Thymus (tissue), 14 donors: ENCODE measurements around the gene NSFL1C. TPM values are rescaled to one million over a fixed set of nuclear protein-coding genes. Genes with fewer than 3 reads are reported as not detected.

Experiments
- DNase-seq, 9 donors: peaks; one replicate each; pipeline ENCODE4 v3.0.0-alpha.2; 2013; ENCODE audit warnings: low spot score in 9 of 9, low read depth in 6 of 9, missing footprints in 1 of 9
- H3K27ac ChIP-seq, 2 donors: one replicate each; pipeline ENCODE4 v1.5.1; 2013; ENCODE audit warnings: control low read depth in 1 of 2, low read depth in 1 of 2, low read length in 1 of 2, mild to moderate bottlenecking in 1 of 2, moderate library complexity in 1 of 2
- H3K27me3 ChIP-seq, 2 donors: one replicate each; pipeline ENCODE4 v1.5.1; 2013; ENCODE audit warnings: low read length in 1 of 2; ENCODE audit not compliant: control insufficient read depth in 2 of 2, insufficient read depth in 1 of 2
- H3K36me3 ChIP-seq, 2 donors: one replicate each; pipeline ENCODE4 v1.5.1; 2013; ENCODE audit warnings: low read length in 1 of 2, mild to moderate bottlenecking in 1 of 2, moderate library complexity in 1 of 2; ENCODE audit not compliant: control insufficient read depth in 2 of 2, insufficient read depth in 2 of 2
- H3K4me1 ChIP-seq, 2 donors: one replicate each; pipeline ENCODE4 v1.5.1; 2013; ENCODE audit warnings: low read length in 2 of 2; ENCODE audit not compliant: control insufficient read depth in 2 of 2, insufficient read depth in 2 of 2
- H3K4me3 ChIP-seq, 2 donors: one replicate each; pipeline ENCODE4 v1.5.1; 2013; ENCODE audit warnings: low read length in 2 of 2, control low read depth in 1 of 2, mild to moderate bottlenecking in 1 of 2
- H3K9me3 ChIP-seq, 2 donors: one replicate each; pipeline ENCODE4 v1.5.1; 2013; ENCODE audit warnings: low read length in 1 of 2, mild to moderate bottlenecking in 1 of 2; ENCODE audit not compliant: control insufficient read depth in 2 of 2, insufficient read depth in 1 of 2
- WGBS: extraction: QIAGEN DNeasy Blood & Tissue Kit; methylation state at CpG from one replicate; pipeline ENCODE4 v1.1.7; 2013; 5-methylcytosine and 5-hydroxymethylcytosine counted together
- long read RNA-seq, 10 donors: transcript quantifications; one replicate each; lab custom pipeline, GENCODE V29; 2026
- polyA plus RNA-seq: library from polyadenylated mRNA; stranded (reverse); fragments of 200-250 nt; gene quantifications from one replicate; pipeline ENCODE4 v1.2.3, GENCODE V29; 2013
- total RNA-seq: library from RNA; stranded (reverse); fragments of 120-200 nt; gene quantifications from one replicate; pipeline ENCODE4 v1.2.4, GENCODE V29; 2013
- donor health status: healthy.

The NSFL1C gene
- total RNA-seq (36.1 TPM), polyA plus RNA-seq (48.0 TPM)
- long read RNA-seq, donor 1, partial matches to known transcripts, result 0 of 2 reads
- long read RNA-seq, donor 1, other reads (novel, unspliced or antisense), result 0 of 2 reads
- long read RNA-seq, donor 2, transcript NSFL1C-201 (9 exons, 3,568 nt), result major isoform, 61 of 97 reads
- long read RNA-seq, donor 2, partial matches to known transcripts, result 31 of 97 reads
- long read RNA-seq, donor 2, other reads (novel, unspliced or antisense), result 0 of 97 reads
- long read RNA-seq, donor 3, transcript NSFL1C-201 (9 exons, 3,568 nt), result major isoform, 35 of 50 reads
- long read RNA-seq, donor 3, partial matches to known transcripts, result 11 of 50 reads
- long read RNA-seq, donor 3, other reads (novel, unspliced or antisense), result 0 of 50 reads
- long read RNA-seq, donor 4, transcript NSFL1C-201 (9 exons, 3,568 nt), result major isoform, 17 of 35 reads
- long read RNA-seq, donor 4, partial matches to known transcripts, result 14 of 35 reads
- long read RNA-seq, donor 4, other reads (novel, unspliced or antisense), result 0 of 35 reads
- long read RNA-seq, donor 5, transcript NSFL1C-201 (9 exons, 3,568 nt), result major isoform, 39 of 48 reads
- long read RNA-seq, donor 5, partial matches to known transcripts, result 6 of 48 reads
- long read RNA-seq, donor 5, other reads (novel, unspliced or antisense), result 0 of 48 reads
- long read RNA-seq, donor 6, transcript NSFL1C-201 (9 exons, 3,568 nt), result major isoform, 19 of 27 reads
- long read RNA-seq, donor 6, partial matches to known transcripts, result 6 of 27 reads
- long read RNA-seq, donor 6, other reads (novel, unspliced or antisense), result 0 of 27 reads
- long read RNA-seq, donor 7, transcript NSFL1C-201 (9 exons, 3,568 nt), result major isoform, 25 of 27 reads
- long read RNA-seq, donor 7, partial matches to known transcripts, result 0 of 27 reads
- long read RNA-seq, donor 7, other reads (novel, unspliced or antisense), result 0 of 27 reads
- long read RNA-seq, donor 8, partial matches to known transcripts, result 0 of 5 reads
- long read RNA-seq, donor 8, other reads (novel, unspliced or antisense), result 0 of 5 reads
- long read RNA-seq, donor 9, transcript NSFL1C-201 (9 exons, 3,568 nt), result major isoform, 18 of 27 reads
- long read RNA-seq, donor 9, partial matches to known transcripts, result 8 of 27 reads
- long read RNA-seq, donor 9, other reads (novel, unspliced or antisense), result 0 of 27 reads
- long read RNA-seq, donor 10, transcript NSFL1C-201 (9 exons, 3,568 nt), result major isoform, 7 of 9 reads
- long read RNA-seq, donor 10, partial matches to known transcripts, result 0 of 9 reads
- long read RNA-seq, donor 10, other reads (novel, unspliced or antisense), result 0 of 9 reads

- peaks cover 0 to 19% of the 10 kb centered on the region in 2 donors for H3K27me3 ChIP-seq
- peaks cover 21 to 25% of the 10 kb centered on the region in 2 donors for H3K4me1 ChIP-seq
- WGBS, result under 1% methylated on average over 104 of the region's 104 CpGs
- H3K4me3 ChIP-seq, result peak within 1 kb of the TSS; percentile 58 to 74
- DNase-seq, result peak; percentile 74 to 97 (median 92)
- peaks cover 5 to 11% of the 10 kb centered on the region in 2 donors for H3K36me3 ChIP-seq
- H3K27ac ChIP-seq, result peak within 1 kb of the TSS; percentile 51 to 86
- no peaks in the 10 kb centered on the region for H3K9me3 ChIP-seq
Measured at GRCh38 chr20:1466211-1467081, at the start of gene NSFL1C. NSFL1C (minus strand) TSS chr20:1466849; CDS start chr20:1466824, 25 bp downstream.

- no peak overlapping the region for H3K4me3 ChIP-seq
- no peak overlapping the region for H3K27ac ChIP-seq
- no peaks in the 10 kb centered on the region for H3K27me3 ChIP-seq
- H3K36me3 ChIP-seq, result no peaks in the 10 kb centered on the region
- H3K4me1 ChIP-seq, result no peaks in the 10 kb centered on the region
- 98% methylated on average over 1 of the region's 1 CpG for WGBS
- no peak for DNase-seq
- no peaks in the 10 kb centered on the region for H3K9me3 ChIP-seq
Measured at GRCh38 chr20:1513801-1514200, 47.2 kb upstream of the NSFL1C start.

- Histone ChIP-seq H3K4me3 (no peak overlapping the region), H3K27ac (no peak overlapping the region), H3K36me3 (no peaks in the 10 kb centered on the region), H3K4me1 (no peaks in the 10 kb centered on the region), H3K9me3 (no peaks in the 10 kb centered on the region), H3K27me3 (no peaks in the 10 kb centered on the region)
- DNase-seq, result peak in 2 of 9 donors; percentile 21 to 53
- WGBS, result 20% methylated on average over 9 of the region's 9 CpGs
Measured at GRCh38 chr20:1509237-1509636, 42.6 kb upstream of the NSFL1C start.

DNA sequence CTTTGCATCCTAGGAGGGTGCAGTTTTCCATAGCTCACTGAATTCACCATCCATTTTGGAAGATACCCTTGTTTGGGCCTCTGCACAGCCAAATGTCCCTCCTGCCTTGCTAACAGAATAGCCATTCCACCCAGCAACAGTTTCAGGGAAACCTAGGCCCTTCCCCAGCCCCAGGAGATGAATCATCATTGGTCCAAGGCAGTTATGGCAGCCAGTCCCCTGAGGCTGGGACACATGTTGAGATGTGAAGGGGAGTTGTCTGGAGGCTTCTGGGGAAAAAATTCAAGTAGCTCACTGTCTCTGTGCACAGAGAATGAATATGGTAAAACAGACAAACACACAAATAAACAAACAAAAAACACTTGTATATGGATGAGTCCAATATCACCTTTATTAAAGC lies 41.9 kb upstream of the NSFL1C start:
- Histone ChIP-seq H3K4me1 (no peaks in the 10 kb centered on the region), H3K4me3 (no peak overlapping the region), H3K27me3 (no peaks in the 10 kb centered on the region), H3K36me3 (no peaks in the 10 kb centered on the region), H3K27ac (no peak overlapping the region), H3K9me3 (no peaks in the 10 kb centered on the region)
- DNase-seq, result no peak

GRCh38 chr20:1507276-1507675 lies 40.6 kb upstream of the NSFL1C start:
- no peaks in the 10 kb centered on the region for H3K27me3 ChIP-seq

GRCh38 chr20:1505871-1506270 lies 39.2 kb upstream of the NSFL1C start:
- no peak overlapping the region for H3K27ac ChIP-seq
- no peaks in the 10 kb centered on the region for H3K27me3 ChIP-seq
- H3K4me1 ChIP-seq, result no peaks in the 10 kb centered on the region
- H3K9me3 ChIP-seq, result no peaks in the 10 kb centered on the region
- DNase-seq, result no peak
- H3K36me3 ChIP-seq, result no peaks in the 10 kb centered on the region
- 57% methylated on average over 1 of the region's 1 CpG for WGBS
- H3K4me3 ChIP-seq, result no peak overlapping the region

More at GRCh38 chr20:1507276-1507675, 40.6 kb upstream of the NSFL1C start:
- H3K36me3 ChIP-seq, result no peaks in the 10 kb centered on the region
- no peaks in the 10 kb centered on the region for H3K4me1 ChIP-seq
- no peak overlapping the region for H3K4me3 ChIP-seq
- H3K27ac ChIP-seq, result no peak overlapping the region
- 96% methylated on average over 3 of the region's 3 CpGs for WGBS
- DNase-seq, result no peak
- H3K9me3 ChIP-seq, result no peaks in the 10 kb centered on the region

DNA sequence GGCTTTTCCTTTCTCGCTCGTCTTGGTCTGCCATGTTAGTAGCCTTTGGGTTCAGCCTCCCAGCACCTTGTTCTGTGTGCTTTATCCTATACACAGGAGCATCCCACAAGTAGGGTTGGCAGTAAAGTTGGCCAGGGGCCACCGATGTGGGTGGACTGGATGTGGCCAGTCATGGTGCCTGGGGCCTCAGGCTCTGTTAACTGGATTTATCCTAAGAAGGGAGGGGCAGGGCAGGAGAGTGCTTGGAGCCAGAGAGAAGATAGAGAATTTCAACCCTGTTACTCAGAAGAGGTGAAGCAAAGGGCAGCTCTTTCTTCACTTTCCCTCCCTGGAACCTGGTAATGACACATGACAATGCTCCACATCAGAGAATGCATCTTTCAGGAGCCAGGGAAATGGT lies 38.7 kb upstream of the NSFL1C start:
- no peak for DNase-seq
- Histone ChIP-seq H3K27me3 (no peaks in the 10 kb centered on the region), H3K27ac (no peak overlapping the region), H3K4me3 (no peak overlapping the region), H3K36me3 (no peaks in the 10 kb centered on the region), H3K4me1 (peaks cover 0 to 3% of the 10 kb centered on the region in 2 donors), H3K9me3 (no peaks in the 10 kb centered on the region)
- WGBS, result 83% methylated on average over 3 of the region's 3 CpGs

DNA sequence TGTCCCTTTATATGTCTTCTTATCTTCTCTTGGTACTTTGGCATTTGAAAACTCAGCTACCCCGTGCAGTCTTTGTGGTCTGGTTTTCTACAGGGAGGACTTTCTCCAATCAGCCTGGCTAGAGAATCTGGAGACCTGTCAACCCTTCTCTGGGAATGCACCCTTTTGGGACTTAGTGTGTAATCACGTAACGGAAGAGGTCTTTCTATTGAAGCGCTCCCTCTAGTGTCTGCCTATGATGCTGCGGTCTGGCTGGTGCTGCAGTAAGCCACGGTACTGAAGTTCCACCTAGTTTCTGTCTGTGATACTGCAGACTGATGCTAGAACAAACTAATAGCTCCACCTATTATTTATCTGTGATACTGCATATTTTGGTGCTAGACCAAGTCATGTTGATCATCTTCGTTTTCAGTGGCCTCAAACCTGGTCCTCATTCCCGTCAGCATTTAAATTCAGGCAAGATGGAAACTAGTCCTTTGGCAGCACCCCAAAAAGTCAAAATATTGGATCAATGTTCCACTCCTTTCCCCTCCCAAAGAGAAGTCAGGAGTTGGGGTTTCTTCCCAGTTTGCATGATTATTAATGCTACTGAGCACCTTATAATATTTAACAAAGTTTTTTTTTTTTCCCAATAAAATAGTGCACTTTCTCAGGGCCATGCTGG lies 37.0 kb upstream of the NSFL1C start:
- WGBS, result 3% methylated on average over 8 of the region's 8 CpGs
- peak; percentile 50 to 89 (median 74) for DNase-seq
- H3K27me3 ChIP-seq, result no peaks in the 10 kb centered on the region

More for the DNA sequence above, 37.0 kb upstream of the NSFL1C start:
- H3K9me3 ChIP-seq, result no peaks in the 10 kb centered on the region
- H3K4me3 ChIP-seq, result no peak overlapping the region
- H3K36me3 ChIP-seq, result no peaks in the 10 kb centered on the region
- H3K4me1 ChIP-seq, result peaks cover 3 to 5% of the 10 kb centered on the region in 2 donors
- H3K27ac ChIP-seq, result no peak overlapping the region
